Muscle of leg (tissue), 11 donors: ENCODE data around the gene EIF2A. TPM values are rescaled to one million over a fixed set of nuclear protein-coding genes. Genes with fewer than 3 reads are reported as not detected.
"Not testable (repeated sequence)": the region's sequence is repeated elsewhere in the genome, so short reads cannot be mapped to it uniquely, and the experiment has no call there.

Source experiments
- DNase-seq: peaks from one replicate; pipeline ENCODE4 v3.0.0; 2013
- H3K27ac ChIP-seq: one replicate; pipeline ENCODE4 v1.5.1; 2013; ENCODE audit warnings: mild to moderate bottlenecking, low read length, control low read depth
- H3K27me3 ChIP-seq: one replicate; pipeline ENCODE4 v1.6.1; 2013; ENCODE audit warnings: low read length; ENCODE audit not compliant: control insufficient read depth, insufficient read depth
- H3K36me3 ChIP-seq: one replicate; pipeline ENCODE4 v1.6.1; 2013; ENCODE audit warnings: low read length; ENCODE audit not compliant: control insufficient read depth, insufficient read depth
- H3K4me1 ChIP-seq: one replicate; pipeline ENCODE4 v1.6.1; 2013; ENCODE audit warnings: low read length; ENCODE audit not compliant: control insufficient read depth, insufficient read depth
- H3K4me3 ChIP-seq: one replicate; pipeline ENCODE4 v1.5.1; 2013; ENCODE audit warnings: low read length, control low read depth
- H3K9me3 ChIP-seq: replicated peaks from 2 replicates; pipeline ENCODE4 v1.6.1; 2013; ENCODE audit warnings: low read depth, low read length; ENCODE audit not compliant: control insufficient read depth
- WGBS: methylation state at CpG from one replicate; pipeline ENCODE4 v1.1.5; 2013; ENCODE audit warnings: missing lambda C conversion rate; ENCODE audit not compliant: insufficient coverage; 5-methylcytosine and 5-hydroxymethylcytosine counted together
- polyA plus RNA-seq, 8 donors: library from polyadenylated mRNA; unstranded; fragments of 120-200 nt; gene quantifications; one replicate each; pipeline versions ENCODE4 v1.2.1 to v1.2.3, GENCODE V29; 2013; ENCODE audit warnings: inconsistent platforms in 1 of 8, low replicate concordance in 1 of 8; ENCODE audit not compliant: insufficient read length in 8 of 8, insufficient read depth in 1 of 8
- total RNA-seq: library from RNA; stranded (reverse); fragments of 120-200 nt; gene quantifications from one replicate; pipeline ENCODE4 v1.2.4, GENCODE V29; 2013

EIF2A gene
- total and polyA plus RNA-seq, 9 donors, result 123 to 162 (median 146) TPM

DNA sequence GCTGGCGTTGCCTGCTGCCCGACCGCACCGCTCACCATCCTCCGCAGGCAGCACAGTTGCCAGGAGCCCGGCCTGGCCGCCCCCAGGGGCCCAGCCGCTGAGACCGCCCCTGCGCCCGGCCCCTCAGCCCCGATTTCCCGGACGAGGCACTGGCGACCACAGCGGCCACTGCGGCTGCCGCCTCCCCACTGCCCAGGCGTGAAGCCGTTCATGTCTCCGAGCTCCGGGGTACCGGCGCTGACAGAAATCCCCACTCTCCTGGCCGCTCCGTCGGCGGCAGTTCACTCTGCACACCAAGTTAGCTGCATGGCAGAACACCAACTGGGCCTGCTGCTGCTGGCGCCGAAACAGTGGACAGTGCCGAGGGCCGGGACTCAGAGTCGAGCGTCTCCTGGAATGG lies 65.1 kb downstream of the EIF2A start:
- WGBS, result 95% methylated on average over 28 of the region's 34 CpGs

DNA sequence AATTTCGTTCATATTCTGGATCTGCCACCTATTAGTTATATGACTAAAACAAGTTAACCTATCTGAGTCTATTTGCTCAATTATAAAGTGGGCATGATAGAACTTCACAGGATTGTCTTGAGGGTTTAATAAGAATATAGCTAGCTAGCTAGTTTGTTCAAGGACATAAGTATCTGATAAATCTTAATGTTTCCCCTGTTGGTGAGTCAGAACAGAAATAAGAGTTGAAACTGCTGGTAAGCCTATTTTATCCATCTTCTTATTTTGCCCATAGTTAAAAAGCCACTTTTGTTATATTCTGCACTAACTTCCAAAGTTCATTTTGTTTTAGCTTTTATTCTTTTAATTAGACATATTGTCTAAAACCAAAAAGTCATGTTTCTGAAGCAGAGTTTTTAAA lies 65.9 kb downstream of the EIF2A start:
- Histone ChIP-seq H3K9me3 (no peaks in the 10 kb centered on the region), H3K4me1 (no peaks in the 10 kb centered on the region)

More for the DNA sequence above, 65.1 kb downstream of the EIF2A start:
- no peak overlapping the region for H3K27ac ChIP-seq
- H3K27me3 ChIP-seq, result no peaks in the 10 kb centered on the region
- no peak overlapping the region for H3K4me3 ChIP-seq
- peaks cover 11% of the 10 kb centered on the region for H3K36me3 ChIP-seq
- DNase-seq, result no peak
- H3K4me1 ChIP-seq, result no peaks in the 10 kb centered on the region
- H3K9me3 ChIP-seq, result no peaks in the 10 kb centered on the region

DNA sequence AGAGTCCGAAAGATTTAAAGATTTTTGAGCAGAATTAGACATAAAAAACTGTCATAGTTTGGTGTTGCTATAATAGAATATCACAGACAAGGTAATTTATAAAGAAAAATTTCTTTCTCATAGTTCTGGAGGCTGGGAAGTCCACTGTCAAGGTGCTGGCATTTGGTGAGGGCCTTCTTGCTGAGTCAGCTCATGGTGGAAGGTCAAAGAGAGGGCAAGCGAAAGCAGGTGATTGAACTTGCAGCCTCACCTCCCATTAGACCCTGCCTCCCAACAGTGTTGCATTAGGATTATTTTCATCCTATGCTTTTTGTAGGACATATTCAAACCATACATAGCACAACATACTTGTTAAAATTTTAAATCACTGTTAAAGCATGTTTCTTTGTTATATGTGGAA lies 66.4 kb downstream of the EIF2A start:
- Histone ChIP-seq H3K36me3 (peaks cover 8% of the 10 kb centered on the region), H3K27ac (no peak overlapping the region), H3K4me3 (no peak overlapping the region), H3K27me3 (no peaks in the 10 kb centered on the region), H3K9me3 (no peaks in the 10 kb centered on the region), H3K4me1 (no peaks in the 10 kb centered on the region)
- no peak for DNase-seq
- WGBS, result no CpG with 5 or more reads among the region's 2 CpGs

More for the DNA sequence above, 65.9 kb downstream of the EIF2A start:
- no peak for DNase-seq
- H3K36me3 ChIP-seq, result peaks cover 10% of the 10 kb centered on the region
- no peak overlapping the region for H3K27ac ChIP-seq
- no CpG with 5 or more reads among the region's 1 CpG for WGBS
- no peak overlapping the region for H3K4me3 ChIP-seq
- no peaks in the 10 kb centered on the region for H3K27me3 ChIP-seq

DNA sequence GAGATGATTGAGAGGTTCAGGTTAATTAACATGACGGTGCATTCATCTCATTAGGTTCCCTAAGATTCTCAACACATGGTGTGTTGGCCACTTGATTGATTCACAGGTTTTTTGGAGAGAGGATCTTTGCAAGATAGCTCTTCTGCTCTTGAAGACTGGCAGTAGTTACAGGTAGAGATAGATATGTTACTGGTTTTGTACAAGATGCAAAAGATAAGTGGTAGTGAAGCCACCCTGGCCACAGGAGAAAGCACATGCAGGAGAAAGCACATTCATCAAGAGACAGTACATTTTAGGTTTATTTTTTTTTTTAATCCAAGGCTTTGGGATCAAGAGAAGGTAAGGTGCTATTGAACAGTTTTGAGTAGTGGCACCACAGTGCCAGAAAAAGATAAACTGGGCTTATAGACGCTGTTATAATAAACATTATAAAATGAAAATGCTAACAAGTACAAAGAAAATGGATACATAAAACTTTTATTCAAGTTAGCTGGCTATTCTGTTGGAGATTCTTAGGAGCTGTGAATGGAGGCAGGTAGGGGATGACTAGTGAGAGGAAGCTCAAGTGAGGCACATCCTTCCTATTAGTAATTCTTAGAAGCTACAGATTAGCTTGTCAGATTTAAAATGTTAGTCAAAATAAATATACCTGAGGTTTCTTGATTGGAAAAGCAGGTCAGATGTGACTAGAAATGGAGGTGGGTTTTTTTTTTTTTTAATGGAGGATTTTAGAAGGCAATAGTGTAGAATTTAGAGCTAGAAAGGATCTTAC lies 67.3 kb downstream of the EIF2A start:
- H3K27ac ChIP-seq, result no peak overlapping the region
- DNase-seq, result no peak
- no peak overlapping the region for H3K4me3 ChIP-seq
- no peaks in the 10 kb centered on the region for H3K4me1 ChIP-seq
- peaks cover 14% of the 10 kb centered on the region for H3K36me3 ChIP-seq
- WGBS, result no CpG with 5 or more reads among the region's 2 CpGs
- H3K9me3 ChIP-seq, result no peaks in the 10 kb centered on the region
- no peaks in the 10 kb centered on the region for H3K27me3 ChIP-seq

DNA sequence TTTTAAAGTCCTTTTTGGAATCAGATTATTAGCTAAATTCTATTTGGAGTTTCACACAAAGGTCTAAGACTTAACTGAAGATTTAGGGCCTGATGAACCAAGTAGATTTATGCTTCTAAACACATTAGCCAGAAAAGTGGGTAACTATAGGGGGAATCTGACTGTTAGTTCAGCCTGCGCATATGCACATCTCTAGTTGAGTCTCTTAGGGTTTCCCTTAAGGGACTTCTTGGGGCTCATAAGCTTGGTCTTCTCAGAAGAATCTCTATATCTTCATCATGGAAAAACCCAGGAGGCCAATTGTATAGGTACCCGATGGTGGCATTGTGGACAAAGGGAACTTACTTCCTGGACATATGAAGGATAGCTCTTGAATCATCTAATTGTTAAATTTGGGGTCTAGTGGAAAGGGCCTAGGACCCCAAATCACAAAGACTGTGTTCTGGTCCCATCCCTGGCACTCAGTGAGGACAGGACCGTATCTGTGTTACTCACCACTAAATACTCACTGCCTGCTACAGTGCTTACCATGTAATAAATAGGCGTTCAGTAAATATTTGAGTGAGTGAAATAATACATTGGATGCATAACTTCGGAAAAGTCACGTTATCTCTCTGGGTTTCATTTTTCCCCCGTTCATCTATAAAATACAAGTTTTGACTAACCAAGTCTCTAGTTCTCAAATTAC lies 73.6 kb downstream of the EIF2A start:
- Histone ChIP-seq H3K36me3 (peaks cover 6% of the 10 kb centered on the region), H3K9me3 (no peaks in the 10 kb centered on the region), H3K4me1 (no peaks in the 10 kb centered on the region), H3K27me3 (no peaks in the 10 kb centered on the region), H3K27ac (no peak overlapping the region), H3K4me3 (no peak overlapping the region)
- no peak for DNase-seq
- no CpG with 5 or more reads among the region's 7 CpGs for WGBS

DNA sequence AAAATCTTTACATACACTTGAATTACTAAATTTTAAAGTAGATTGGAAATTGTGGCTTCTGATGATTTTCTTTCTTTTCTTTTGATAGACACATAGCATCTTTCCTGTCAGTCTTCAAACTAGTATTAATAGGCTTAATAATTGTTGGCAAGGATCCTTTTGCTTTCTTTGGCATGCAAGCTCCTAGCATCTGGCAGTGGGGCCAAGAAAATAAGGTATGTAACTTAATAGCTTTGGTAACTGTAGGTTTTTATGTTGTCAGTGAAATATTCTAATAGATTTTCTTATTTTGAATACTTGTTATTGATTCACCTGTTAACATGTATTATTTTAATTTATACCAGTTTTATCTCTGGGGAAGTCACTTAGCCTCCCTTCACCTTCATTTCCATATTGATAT lies 76.4 kb downstream of the EIF2A start:
- peaks cover 10% of the 10 kb centered on the region for H3K36me3 ChIP-seq
- H3K4me3 ChIP-seq, H3K9me3 ChIP-seq, H3K4me1 ChIP-seq, H3K27ac ChIP-seq, H3K27me3 ChIP-seq, DNase-seq: not testable (repeated sequence)

DNA sequence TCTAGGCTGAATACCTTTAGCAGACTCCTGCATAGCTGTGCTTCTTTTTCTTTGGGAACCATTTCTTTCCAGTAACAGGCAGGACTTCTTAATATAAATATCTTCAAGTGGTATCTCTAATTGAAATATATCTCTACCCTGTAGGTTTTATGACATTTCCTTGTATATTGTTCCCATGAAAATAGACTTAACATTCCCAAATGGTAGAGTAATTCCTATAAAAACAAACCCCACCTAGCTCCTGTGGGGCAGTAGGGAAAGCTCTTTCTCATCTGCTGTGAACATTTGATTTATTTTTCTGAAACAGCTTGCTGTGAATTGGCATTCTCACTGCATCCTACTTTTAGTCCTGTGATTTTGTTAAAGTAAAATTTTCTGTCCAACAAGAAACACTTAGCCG lies 77.4 kb downstream of the EIF2A start:
- H3K4me1 ChIP-seq, result no peaks in the 10 kb centered on the region
- H3K36me3 ChIP-seq, result peaks cover 4% of the 10 kb centered on the region
- H3K27me3 ChIP-seq, result no peaks in the 10 kb centered on the region
- H3K4me3 ChIP-seq, result no peak overlapping the region
- no peaks in the 10 kb centered on the region for H3K9me3 ChIP-seq
- no CpG with 5 or more reads among the region's 1 CpG for WGBS
- no peak overlapping the region for H3K27ac ChIP-seq
- no peak for DNase-seq

DNA sequence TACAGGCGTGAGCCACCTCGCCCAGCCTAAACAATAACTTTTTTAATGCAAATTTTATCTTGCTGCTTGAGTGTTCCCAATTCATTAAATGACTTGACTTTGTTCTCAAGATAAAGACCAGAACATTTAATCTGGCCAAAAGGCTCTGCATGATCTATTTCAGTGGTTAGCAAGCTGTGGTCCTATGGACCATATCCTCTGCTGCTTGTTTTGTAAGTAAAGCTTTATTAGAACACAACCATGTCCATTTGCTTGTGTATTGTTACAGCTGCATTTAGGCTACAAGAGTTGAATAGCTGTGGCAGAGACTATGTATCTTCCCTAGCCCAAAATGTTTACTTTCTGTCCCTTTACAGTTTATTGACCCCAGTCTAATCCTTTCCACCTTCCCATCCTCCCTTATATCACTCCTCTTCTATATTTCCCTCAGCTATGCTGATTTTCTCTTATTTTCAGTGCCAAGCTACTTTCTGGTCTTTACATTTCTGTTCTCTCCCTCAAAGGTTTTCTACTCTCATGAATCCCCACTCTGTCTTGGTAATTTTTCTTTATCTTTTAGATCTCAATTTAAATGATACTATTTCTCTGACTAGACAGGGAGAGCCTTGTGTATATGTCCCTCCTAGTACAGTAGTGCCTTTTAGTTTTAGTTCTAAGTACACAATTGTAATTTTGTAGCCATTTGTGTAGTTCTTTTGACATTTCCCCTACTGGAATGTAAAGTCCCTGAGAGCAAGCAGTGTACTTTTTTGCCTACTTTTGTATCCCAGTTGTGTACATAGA lies 79.8 kb downstream of the EIF2A start:
- peaks cover 7% of the 10 kb centered on the region for H3K36me3 ChIP-seq
- DNase-seq, result no peak
- no peaks in the 10 kb centered on the region for H3K27me3 ChIP-seq
- no peaks in the 10 kb centered on the region for H3K4me1 ChIP-seq
- H3K27ac ChIP-seq, result no peak overlapping the region
- no peak overlapping the region for H3K4me3 ChIP-seq
- no peaks in the 10 kb centered on the region for H3K9me3 ChIP-seq
- WGBS, result 100% methylated on average over 2 of the region's 2 CpGs

DNA sequence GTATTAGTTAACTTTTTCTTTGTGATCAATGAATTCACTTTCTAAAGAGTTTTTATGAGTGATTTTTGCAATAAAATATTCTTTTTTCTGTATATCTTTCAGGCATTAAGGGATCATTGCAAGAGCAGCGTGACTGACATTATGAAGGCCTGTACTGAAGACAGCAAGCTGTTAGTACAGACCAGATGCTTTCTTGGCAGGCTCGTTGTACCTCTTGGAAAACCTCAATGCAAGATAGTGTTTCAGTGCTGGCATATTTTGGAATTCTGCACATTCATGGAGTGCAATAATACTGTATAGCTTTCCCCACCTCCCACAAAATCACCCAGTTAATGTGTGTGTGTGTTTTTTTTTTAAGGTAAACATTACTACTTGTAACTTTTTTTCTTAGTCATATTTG lies 81.0 kb downstream of the EIF2A start:
- peak; percentile 72 for DNase-seq
- no peaks in the 10 kb centered on the region for H3K4me1 ChIP-seq
- H3K36me3 ChIP-seq, result peaks cover 10% of the 10 kb centered on the region
- no peaks in the 10 kb centered on the region for H3K9me3 ChIP-seq
- no peak overlapping the region for H3K27ac ChIP-seq
- no peaks in the 10 kb centered on the region for H3K27me3 ChIP-seq
- no peak overlapping the region for H3K4me3 ChIP-seq
- 20% methylated on average over 1 of the region's 2 CpGs for WGBS

DNA sequence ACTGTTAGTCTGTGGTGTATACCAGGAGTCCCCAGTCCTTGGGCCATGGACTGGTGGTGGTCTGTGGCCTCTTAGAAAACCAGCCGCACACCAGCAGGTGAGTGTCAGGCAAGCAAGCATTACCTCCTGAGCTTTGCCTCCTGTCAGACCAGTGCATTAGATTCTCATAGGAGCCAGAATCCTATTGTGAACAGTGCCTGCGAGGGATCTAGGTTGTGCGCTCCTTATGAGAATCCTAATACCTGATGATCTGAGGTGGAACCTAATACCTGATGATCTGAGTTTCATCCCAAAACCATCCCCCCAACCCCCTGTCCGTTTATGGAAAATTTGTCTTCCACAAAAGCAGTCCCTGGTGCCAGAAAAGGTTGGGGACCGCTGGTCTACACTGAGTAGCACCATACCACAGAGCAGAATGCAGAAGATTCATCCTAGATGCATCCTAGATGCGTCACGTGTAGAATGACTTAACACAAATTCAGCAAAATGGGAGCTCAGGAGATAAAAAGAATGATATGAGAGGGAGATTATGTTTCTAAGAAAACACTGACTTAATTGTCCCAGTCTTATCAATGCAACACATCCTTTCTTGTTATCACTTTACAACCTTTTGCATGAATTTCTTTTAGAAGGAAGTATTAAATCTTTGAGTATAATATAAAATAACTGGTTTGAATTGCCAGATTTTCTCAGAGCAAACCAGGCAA lies 85.1 kb downstream of the EIF2A start:
- DNase-seq, result no peak
- Histone ChIP-seq H3K27me3 (no peaks in the 10 kb centered on the region), H3K27ac (no peak overlapping the region), H3K4me3 (no peak overlapping the region), H3K36me3 (peaks cover 6% of the 10 kb centered on the region), H3K4me1 (no peaks in the 10 kb centered on the region), H3K9me3 (no peaks in the 10 kb centered on the region)
- 100% methylated on average over 3 of the region's 7 CpGs for WGBS
